GM23338 (cell line): ENCODE results near the gene CUBN. TPM values are rescaled to one million over a fixed set of nuclear protein-coding genes. Genes with fewer than 3 reads are reported as not detected.

Experiments used
- CREB1 ChIP-seq: fragments of 250-450 bp; sonication (Bioruptor Pico); IDR thresholded peaks from 2 replicates; pipeline ENCODE4 v1.5.0; 2020; ENCODE audit warnings: low read depth, mild to moderate bottlenecking, moderate library complexity
- CTCF ChIP-seq, 2 experiments: fragments of 200-600 bp in 1 of 2; sonication (generic) in 1 of 2; conservative IDR thresholded peaks; 2 replicates each; pipeline versions ENCODE4 v1.5.1 to v1.6.1; 2016 to 2017; ENCODE audit warnings: antibody characterized with exemption in 2 of 2, low read depth in 2 of 2, mild to moderate bottlenecking in 2 of 2, moderate library complexity in 1 of 2
- EZH2 ChIP-seq: fragments of 200-600 bp; sonication (generic); IDR thresholded peaks from one replicate; pipeline ENCODE4 v1.8.0; 2017; ENCODE audit warnings: antibody characterized with exemption, mild to moderate bottlenecking, low read depth; ENCODE audit not compliant: unreplicated experiment
- EZH2phosphoT487 ChIP-seq: fragments of 200-600 bp; sonication (generic); IDR thresholded peaks from one replicate; pipeline ENCODE4 v1.8.1; 2018; ENCODE audit warnings: antibody characterized with exemption; ENCODE audit not compliant: unreplicated experiment
- JUNB ChIP-seq: IDR thresholded peaks from one replicate; pipeline ENCODE4 v1.6.1; 2016; ENCODE audit warnings: antibody characterized with exemption; ENCODE audit not compliant: unreplicated experiment
- NANOG ChIP-seq: IDR thresholded peaks from 2 replicates; pipeline ENCODE4 v1.6.1; 2016; ENCODE audit warnings: antibody characterized with exemption, borderline replicate concordance
- REST ChIP-seq: IDR thresholded peaks from one replicate; pipeline ENCODE4 v1.6.1; 2018; ENCODE audit warnings: antibody characterized with exemption; ENCODE audit not compliant: unreplicated experiment
- STAT1 ChIP-seq: IDR thresholded peaks from one replicate; pipeline ENCODE4 v1.6.1; 2016; ENCODE audit warnings: antibody characterized with exemption; ENCODE audit not compliant: unreplicated experiment
- ZNF114 ChIP-seq: fragments of 250-450 bp; sonication (Bioruptor Pico); IDR thresholded peaks from 2 replicates; pipeline ENCODE4 v1.5.0; 2020; ENCODE audit warnings: mild to moderate bottlenecking, moderate library complexity
- ZNF331 ChIP-seq: fragments of 250-450 bp; sonication (Bioruptor Pico); IDR thresholded peaks from 2 replicates; pipeline ENCODE4 v1.5.0; 2020; ENCODE audit warnings: low read depth, mild to moderate bottlenecking, moderate library complexity
- ZNF462 ChIP-seq: fragments of 250-450 bp; sonication (Bioruptor Pico); IDR thresholded peaks from 2 replicates; pipeline ENCODE4 v1.5.0; 2020; ENCODE audit warnings: mild to moderate bottlenecking, moderate library complexity
- polyA plus RNA-seq: library from polyadenylated mRNA; unstranded; fragments of >200 nt; fragmentation: Nextera tagmentation; extraction: Ambion mirVana; gene quantifications from 2 replicates; pipeline ENCODE4 v1.2.1, GENCODE V29; 2016
- total RNA-seq: library from RNA; depleted of rRNA; stranded (reverse); fragments of >200 nt; shearing (Covaris generic); gene quantifications from 2 replicates; pipeline ENCODE4 v1.2.3, GENCODE V29; 2014

CUBN gene
- total and polyA plus RNA-seq, 2 experiments from 2014 or later: 0.06 to 1.8 TPM

GRCh38 chr10:17056781-17057428 is 72.7 kb downstream of the CUBN start (continued):
- no peak for TF ChIP-seq ZNF462 (CRISPR knock-in tag)
- no peak for TF ChIP-seq STAT1
- TF ChIP-seq ZNF114 (CRISPR knock-in tag): no peak
- TF ChIP-seq REST: no peak
- no peak for TF ChIP-seq CREB1 (CRISPR knock-in tag)
- no peak for TF ChIP-seq EZH2phosphoT487
- TF ChIP-seq CTCF (conservative IDR thresholded peaks at IDR 0.05; ENCODE audit: low read depth in 2 of 2): no peak
- TF ChIP-seq NANOG: no peak
- no peak for TF ChIP-seq JUNB
- TF ChIP-seq EZH2: no peak
- TF ChIP-seq ZNF331: no peak
